H1 (cell line): ENCODE results near the gene TBC1D2B. TPM values are rescaled to one million over a fixed set of nuclear protein-coding genes. Genes with fewer than 3 reads are reported as not detected.

Experiments
- FOSL1 ChIP-seq: IDR thresholded peaks from 2 replicates; pipeline ENCODE4 v1.6.1; 2011; ENCODE audit warnings: mild to moderate bottlenecking, low read depth, low read length, moderate library complexity; ENCODE audit not compliant: insufficient read depth
- NANOG ChIP-seq: IDR thresholded peaks from 2 replicates; pipeline ENCODE4 v1.6.1; 2011; ENCODE audit warnings: low read length, low read depth, mild to moderate bottlenecking, inconsistent platforms; ENCODE audit not compliant: insufficient read depth, poor library complexity, severe bottlenecking
- polyA plus RNA-seq, 7 experiments: library from polyadenylated mRNA; depleted of rRNA in 3 of 7; stranded (reverse) in 5 of 7; unstranded in 2 of 7; fragments of >200 nt in 5 of 7; fragments of 200-250 nt in 2 of 7; gene quantifications; 1 replicate in 5 of 7; 2 replicates in 1 of 7; 4 replicates in 1 of 7; pipeline versions ENCODE4 v1.2.1 to v1.2.3, GENCODE V29; 2011 to 2013; ENCODE audit warnings: missing spikeins in 2 of 7, mixed read lengths in 2 of 7
- total RNA-seq: library from RNA; stranded (reverse); fragmentation: NEBNext Ultra II Directional; extraction: Animal tissue kit (Norgen Biotek cat#: 25700); gene quantifications from 2 replicates; pipeline ENCODE4 v1.2.1, GENCODE V29; 2021

Gene TBC1D2B
- total and polyA plus RNA-seq, 2 of the 8 experiments (the other 6 are each of a cell fraction or from before 2014, with no cell fraction given) = 11.9 to 19.5 TPM

GRCh38 chr15:77993374-77993911 lies 84.1 kb downstream of the TBC1D2B start (continued):
- TF ChIP-seq FOSL1 = no peak
- TF ChIP-seq NANOG = no peak
- TF ChIP-seq, all 59 proteins: peak for 0
